GM21825 (cell line): ENCODE data around the gene SPATA2.
A peak's percentile ranks its signal among the peaks of the same experiment; 100 is the strongest.
"Not testable (repeated sequence)": the region's sequence is repeated elsewhere in the genome, so short reads cannot be mapped to it uniquely, and the experiment has no call there.

Experiments
- ATAC-seq: cut with Tn5 transposase; IDR thresholded peaks from one replicate; pipeline ENCODE4 v1.9.1; 2021; ENCODE audit warnings: mild to moderate bottlenecking, moderate library complexity; ENCODE audit not compliant: unreplicated experiment

SPATA2 gene, protein sequence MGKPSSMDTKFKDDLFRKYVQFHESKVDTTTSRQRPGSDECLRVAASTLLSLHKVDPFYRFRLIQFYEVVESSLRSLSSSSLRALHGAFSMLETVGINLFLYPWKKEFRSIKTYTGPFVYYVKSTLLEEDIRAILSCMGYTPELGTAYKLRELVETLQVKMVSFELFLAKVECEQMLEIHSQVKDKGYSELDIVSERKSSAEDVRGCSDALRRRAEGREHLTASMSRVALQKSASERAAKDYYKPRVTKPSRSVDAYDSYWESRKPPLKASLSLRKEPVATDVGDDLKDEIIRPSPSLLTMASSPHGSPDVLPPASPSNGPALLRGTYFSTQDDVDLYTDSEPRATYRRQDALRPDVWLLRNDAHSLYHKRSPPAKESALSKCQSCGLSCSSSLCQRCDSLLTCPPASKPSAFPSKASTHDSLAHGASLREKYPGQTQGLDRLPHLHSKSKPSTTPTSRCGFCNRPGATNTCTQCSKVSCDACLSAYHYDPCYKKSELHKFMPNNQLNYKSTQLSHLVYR

DNA sequence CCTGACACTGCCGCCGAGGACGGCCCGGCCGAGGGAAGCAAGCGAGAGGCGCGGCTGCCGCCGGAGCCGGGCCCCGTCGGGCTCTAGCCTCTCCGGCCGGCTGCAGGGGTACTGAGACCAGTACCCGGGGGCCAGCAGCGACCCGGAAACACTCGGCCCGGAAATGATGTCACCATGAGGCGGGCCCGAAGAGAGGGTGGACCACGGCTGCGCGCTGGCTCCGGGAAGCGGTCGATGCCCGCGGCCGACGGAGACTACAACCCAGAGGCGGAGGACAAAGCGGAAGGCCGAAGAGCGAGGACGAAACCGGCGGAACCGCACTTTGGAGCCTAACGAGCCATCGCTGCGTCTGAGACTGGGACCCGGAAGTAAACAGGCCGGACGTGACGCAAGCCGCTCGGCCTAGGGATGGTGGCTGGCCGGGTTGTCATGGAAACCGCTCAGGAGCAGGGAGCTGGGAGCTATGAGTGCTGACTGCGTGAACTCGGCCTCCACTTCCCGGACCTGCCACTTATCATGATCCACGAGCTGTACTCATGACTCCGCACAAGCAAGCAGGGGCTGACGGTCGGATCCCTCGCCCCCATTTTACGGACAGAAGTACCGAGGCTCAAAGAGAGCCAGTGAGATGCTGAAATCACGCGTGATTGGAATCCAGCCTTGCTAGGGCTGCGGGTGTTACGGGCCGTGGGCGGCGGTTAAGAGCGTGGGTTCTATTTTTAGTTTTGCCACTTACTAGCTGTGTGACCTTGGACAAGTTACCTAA lies at the start of gene SPATA2:
Gene SPATA2, minus strand, starts transcription at position 150 of the 766 bp plus-strand sequence. CDS start 7,039 bp downstream, outside the sequence.
- ATAC-seq, result peak; percentile 78

DNA sequence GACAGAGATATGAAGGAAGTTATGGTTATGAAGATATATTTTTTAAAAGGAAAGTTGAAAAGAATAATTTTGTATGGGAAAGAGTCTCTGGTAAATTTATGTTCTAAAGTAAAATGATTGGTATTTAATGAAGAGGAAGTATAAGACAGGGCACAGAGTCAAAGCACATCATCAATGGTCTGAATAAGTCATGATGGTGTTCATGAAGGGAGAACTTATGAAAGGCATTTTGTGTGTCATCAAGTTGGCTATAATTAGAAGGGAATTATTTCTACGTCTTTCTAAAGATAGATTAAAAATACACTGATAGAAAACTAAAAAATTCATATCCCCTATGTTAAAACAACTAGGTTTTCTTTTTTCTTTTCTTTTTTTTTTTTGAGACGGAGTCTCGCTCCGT lies 46.1 kb upstream of the SPATA2 start:
- no peak for ATAC-seq

DNA sequence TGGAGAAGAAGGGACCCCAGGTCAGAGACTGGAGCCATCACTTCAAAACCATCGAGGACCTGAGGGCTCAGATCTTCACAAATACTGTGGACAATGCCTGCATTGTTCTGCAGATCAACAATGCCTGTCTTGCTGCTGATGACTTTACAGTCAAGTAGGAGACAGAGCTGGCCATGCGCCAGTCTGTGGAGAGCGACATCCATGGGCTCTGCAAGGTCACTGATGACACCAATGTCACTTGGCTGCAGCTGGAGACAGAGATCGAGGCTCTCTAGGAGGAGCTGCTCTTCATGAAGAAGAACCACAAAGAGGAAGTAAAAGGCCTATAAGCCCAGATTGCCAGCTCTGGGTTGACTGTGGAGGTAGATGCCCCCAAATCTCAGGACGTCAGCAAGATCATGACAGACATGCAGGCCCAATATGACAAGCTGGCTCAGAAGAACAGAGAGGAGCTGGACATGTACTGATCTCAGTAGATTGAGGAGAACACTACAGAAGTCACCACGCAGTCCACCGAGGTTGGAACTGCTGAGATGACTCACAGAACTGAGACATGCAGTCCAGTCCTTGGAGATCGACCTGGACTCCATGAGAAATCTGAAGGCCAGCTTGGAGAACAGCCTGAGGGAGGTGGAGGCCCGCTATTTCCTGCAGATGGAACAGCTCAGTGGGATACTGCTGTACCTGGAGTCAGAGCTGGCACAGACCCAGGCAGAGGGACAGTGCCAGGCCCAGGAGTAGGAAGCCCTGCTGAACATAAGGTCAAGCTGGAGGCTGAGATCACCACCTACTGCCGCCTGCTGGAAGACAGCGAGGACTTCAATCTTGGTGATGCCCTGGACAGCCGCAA lies 42.0 kb upstream of the SPATA2 start:
- ATAC-seq, result not testable (repeated sequence)

DNA sequence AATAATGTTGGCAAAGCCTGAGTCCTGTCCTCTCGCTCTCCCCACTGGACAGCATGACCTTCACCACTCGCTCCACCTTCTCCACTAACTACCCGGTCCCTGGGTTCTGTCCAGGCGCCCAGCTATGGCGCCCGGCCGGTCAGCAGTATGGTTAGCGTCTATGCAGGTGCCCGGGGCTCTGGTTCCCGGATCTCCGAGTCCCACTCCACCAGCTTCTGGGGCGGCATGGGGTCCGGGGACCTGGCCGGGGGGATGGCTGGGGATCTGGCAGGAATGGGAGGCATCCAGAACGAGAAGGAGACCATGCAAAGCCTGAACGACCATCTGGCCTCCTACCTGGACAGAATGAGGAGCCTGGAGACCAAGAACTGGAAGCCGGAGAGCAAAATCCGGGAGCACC lies 41.4 kb upstream of the SPATA2 start:
- no peak for ATAC-seq

DNA sequence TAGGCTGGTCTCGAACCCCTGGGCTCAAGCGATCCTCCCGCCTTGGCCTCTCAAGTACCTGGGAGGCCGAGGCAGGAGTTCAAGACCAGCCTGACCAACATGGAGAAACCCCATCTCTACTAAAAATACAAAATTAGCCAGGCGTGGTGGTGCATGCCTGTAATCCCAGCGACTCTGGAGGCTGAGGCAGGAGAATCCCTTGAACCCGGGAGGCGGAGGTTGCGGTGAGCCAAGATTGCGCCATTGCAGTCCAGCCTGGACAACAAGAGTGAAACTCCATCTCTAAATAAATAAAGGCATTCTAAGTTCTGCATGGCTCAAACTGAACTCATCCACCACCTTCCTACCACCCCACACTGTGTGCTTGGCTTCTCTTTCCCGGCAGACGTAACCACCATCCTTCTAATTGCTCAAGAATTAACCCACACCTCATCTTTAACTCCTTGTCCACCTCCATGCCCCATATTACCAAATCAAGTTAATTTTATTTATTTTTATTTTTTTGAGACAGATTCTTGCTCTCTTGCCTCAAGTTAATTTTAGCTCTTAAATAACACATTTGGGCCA lies 40.6 kb upstream of the SPATA2 start:
- ATAC-seq, result not testable (repeated sequence)

DNA sequence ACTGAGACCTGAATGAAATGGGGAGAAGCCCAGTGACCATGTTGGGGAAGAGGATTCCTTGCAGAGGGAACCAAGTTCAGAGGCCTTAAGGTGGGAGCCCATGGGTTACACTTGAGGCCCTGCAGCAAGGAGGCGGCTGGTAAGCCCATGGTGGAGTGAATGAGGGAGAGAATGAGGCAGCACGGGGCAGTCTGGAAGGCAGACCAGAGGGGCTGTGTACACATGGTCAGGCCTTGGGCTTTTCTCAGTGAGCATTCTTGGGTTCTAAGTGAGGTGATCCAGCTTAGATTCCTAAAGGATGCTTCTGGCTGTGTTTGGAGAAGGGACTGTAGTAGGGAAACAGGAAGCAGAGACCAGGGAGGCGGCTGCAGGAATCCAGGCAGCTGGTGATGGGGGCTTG lies 39.8 kb upstream of the SPATA2 start:
- ATAC-seq, result no peak

DNA sequence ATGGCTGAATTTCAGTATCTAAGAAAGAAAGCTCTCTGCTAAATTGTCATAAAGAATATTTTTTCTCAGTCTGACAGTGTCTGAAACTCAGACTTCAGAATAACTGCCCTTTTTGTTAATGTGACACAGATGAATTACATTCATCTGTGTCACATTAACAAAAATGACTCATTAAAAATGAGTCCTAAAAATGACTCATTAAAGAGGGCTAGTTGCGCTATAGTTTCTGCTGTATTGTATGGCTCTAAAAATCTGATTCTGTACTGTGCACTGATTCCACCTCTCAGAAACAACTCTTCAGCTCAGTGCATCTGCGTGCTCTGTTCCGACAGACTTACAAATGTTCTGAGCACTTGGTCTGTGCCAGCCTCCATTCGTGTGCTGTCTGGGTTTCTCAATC lies 35.8 kb upstream of the SPATA2 start:
- no peak for ATAC-seq

DNA sequence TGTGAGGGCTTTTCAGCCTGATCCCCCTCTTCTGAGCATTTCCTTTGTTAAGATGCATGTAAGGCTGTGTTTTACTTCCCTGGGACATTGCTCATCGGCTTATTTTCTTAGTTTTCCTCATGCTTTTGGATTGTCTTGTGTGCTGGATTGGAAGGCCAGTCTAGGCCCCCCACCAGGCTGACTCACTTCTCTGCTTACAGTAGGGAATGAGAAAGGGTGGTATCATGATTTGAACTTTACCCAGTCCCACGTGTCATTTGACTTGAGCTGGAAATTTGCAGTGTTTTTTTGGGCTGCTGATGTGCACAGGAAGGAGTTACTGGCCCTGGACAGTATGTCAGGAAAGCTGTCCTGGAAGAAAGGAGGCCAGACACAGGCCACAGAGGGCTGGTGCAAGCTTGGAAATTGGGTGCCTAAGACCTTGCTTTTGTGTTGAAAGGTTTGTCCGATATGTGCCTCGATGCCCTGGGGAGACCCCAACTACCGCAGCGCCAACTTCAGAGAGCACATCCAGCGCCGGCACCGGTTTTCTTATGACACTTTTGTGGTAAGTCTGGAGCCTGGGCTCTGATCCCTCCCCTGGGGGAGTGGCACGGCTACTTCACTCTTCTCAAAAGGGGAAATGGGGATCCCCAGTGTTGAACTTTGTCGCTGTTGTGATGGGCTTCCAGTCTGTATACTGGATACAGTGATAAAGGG lies 33.6 kb upstream of the SPATA2 start:
- no peak for ATAC-seq

DNA sequence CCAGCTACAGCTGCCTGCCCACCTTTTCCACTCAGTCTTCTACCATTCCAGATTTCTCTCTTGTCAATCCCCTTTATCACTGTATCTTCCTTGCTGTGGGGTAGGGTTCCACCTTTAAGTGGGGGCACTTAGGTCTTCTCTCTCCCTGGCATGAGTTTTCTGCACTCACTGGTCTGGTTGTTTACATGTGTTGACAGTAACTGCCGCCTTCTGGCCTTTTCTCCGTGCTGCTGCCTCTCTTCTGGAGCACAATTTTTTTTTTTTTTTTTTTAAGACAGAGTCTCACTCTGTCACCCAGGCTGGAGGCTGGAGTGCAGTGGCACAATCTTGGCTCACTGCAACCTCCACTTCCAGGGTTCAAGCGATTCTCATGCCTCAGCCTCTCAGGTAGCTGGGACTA lies 32.8 kb upstream of the SPATA2 start:
- ATAC-seq, result no peak

DNA sequence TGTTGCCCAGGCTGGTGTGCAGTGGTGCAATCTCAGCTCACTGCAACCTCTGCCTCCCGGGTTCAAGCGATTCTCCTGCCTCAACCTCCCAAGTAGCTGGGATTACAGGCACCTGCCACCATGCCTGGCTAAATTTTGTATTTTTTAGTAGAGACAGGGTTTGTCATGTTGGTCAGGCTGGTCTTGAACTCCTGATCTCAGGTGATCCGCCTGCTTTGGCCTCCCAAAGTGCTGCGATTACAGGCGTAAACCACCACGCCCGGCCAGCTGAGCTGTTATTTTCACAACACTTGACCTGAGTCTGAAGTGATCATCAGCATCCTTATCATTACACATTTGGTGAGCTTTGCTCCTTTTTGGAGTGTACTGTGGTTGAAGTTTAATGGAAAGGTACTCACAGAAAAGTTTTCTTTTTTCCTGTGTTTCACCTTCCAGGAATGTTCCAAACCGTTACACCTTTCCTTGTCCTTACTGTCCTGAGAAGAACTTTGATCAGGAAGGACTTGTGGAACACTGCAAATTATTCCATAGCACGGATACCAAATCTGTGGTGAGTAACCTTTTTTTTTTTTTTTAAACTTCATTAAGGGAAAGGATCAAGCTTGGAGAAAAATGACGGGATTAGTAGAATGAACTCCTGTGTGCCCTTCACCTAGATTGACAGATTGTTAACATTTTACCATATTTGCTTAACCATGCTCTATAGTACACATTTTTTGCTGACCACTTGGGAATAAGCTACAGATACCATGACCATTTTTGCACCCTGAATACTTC lies 30.6 kb upstream of the SPATA2 start:
- no peak for ATAC-seq

DNA sequence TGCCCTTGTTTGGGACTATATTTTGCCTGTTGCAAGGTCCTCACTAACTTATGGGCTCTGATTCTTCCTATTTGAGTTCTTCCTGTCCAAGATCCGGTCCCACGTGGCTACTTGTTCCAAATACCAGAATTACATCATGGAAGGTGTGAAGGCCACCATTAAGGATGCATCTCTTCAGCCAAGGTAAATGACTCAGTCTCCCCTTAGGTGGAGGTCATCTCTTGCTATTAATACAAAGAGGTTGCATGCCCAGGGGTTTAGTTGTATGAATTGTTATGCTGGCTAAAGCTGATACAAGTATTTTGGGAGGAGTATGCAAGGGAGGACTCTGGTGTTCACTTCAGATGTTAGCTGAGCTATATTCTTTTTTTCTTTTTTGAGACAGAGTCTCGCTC lies 30.0 kb upstream of the SPATA2 start:
- no peak for ATAC-seq

DNA sequence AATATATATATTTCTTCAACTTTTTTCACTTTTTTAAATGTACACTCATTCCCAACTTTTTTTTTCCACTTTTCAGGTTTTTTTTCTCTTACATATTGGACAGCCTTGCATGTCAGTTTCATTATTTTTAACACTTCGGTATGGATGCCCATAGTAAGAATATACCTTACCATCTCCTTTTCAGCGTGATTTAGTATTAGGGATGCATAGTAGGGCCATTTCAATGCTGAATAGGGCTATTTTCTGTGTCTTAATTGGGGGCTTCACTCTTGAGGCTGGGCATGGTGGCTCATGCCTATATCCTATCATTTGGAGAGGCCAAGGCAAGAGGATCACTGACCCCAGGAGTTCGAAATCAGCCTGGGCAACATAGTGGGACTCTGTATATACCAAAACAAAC lies 27.6 kb upstream of the SPATA2 start:
- no peak for ATAC-seq

DNA sequence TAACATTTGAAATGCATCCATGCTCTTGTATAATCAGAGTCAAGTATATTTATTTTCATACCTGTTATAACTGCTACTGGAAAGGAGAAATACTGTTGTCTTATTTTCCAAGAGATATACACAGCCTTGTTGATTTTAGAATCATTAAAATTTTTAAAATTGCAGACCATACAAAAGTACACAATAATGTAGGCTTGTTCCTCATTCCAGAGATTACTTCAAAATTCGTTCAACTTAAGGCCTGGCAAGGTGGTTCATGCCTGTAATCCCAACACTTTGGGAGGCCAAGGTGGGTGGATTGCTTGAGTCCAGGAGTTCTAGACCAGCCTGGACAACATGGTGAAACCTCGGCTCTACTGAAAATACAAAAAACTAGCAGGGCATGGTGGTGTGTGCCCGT lies 27.0 kb upstream of the SPATA2 start:
- ATAC-seq, result no peak

DNA sequence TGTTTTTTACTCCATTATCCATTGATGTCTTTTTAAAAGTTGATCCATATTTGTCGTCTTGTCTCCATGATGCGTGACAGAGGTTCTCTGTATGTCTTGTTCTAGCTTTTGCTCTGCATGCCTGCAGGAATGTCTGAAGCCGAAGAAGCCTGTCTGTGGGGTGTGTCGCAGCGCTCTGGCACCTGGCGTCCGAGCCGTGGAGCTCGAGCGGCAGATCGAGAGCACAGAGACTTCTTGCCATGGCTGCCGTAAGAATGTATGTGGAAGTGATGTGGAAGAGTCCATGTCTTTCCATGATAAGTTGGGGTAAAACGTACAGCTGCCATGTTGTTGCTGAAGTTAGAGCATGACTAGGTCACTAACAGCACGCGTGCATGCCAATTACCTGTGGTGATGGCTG lies 26.1 kb upstream of the SPATA2 start:
- no peak for ATAC-seq

DNA sequence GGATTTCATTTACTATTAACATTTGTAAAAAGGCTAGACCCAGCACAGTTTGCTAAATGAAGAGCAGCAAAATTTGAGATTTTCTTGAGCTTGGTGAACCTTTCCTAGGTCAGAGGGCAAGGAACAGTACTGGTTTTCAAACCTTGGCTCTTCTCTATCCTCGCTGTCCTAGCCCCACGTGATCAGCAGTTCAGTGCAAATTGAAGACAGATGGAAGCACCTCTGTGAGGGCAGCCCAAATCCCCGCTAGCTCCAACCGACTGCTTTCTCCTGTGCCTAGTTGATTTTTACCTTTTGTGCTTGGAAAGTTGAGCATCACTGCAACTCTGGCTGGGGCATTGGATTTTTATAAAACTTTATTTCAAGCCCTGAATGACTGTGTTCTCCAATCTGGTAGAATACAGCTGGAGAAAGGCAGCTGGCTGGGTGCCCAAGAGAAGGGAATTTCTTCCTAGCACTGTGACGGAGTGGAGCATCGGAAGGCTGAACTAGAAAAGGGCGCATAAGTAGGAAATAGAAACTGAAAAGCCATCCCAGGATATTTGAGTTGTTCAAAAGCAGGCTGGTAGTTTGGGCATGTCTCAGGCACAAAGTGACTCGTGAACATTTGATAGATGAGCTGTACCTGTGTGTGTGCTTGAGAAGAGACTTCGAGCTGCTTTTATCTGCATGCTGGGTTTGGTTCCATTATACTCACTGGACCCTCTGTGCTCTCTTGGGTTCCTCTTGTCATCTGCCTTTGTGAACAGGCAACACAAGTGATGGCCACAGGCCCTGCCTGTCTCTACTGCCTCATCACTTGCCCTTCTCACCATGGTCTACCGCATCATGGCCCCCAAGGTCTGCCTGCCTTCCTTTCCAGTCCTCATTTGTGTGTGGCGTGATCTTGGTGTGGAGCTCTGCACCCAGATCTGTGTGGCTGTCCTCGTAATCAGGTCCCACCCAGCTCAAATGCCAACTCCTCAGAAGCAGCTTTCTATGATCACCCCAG lies 23.1 kb upstream of the SPATA2 start:
- ATAC-seq, result no peak

DNA sequence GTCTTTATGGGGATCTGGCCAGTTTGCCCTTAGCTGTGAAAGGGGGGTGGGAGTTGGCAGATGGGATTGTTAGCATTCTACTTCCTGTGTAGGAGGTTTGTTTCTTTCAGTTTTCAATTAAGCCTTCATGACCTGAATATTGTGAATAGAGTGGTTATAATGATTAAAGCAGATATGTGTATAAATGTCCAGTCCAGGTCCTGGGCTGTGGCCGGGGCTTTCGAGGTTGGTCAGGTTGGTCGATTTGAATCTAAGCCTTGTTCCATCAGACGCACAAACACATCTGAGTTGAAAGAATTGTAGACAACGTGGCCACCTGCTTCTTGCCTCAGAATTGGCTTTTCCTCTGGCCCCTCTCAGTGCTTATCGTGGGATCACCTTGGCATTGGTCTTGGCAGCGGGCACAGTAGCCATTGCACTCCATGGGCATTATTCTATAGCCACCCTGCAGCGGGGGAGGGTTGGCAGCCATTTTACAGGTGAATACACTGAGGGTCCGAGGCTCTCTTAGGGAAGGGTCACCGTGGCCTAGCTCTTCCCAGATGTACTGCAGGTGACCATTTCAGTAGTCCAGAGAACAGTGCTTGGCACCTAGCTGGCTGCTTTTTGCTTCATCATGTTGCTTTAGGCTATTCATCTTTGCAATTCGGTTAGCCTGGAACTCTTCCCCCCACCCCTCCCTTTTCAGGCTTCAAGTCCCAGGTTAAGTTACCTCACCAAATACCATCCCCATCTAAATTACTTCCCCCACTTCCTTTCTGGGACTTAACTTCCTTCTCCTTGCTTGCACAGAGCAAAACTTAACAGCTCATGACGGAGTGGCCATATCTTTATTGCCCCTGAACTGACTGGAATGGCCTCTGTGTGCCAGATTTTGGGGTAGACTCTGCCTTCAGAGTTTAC lies 21.9 kb upstream of the SPATA2 start:
- peak; percentile 8 for ATAC-seq
